ENCODE data around the gene AXIN2.

- no peak for TF ChIP-seq CTCF (IDR thresholded peaks at IDR 0.05)
- no peak for TF ChIP-seq POLR2A (IDR thresholded peaks at IDR 0.05)
Measured at GRCh38 chr17:65592125-65592965, 30.9 kb upstream of the AXIN2 start.
